ENCODE results near the gene NEK11. TPM values are rescaled to one million over a fixed set of nuclear protein-coding genes. Genes with fewer than 3 reads are reported as not detected.

The NEK11 gene
- total and polyA plus RNA-seq, 2 donors (not counting 3 experiments of a cell fraction or from before 2014, with no cell fraction given), result 1.7 to 4.3 TPM

DNA sequence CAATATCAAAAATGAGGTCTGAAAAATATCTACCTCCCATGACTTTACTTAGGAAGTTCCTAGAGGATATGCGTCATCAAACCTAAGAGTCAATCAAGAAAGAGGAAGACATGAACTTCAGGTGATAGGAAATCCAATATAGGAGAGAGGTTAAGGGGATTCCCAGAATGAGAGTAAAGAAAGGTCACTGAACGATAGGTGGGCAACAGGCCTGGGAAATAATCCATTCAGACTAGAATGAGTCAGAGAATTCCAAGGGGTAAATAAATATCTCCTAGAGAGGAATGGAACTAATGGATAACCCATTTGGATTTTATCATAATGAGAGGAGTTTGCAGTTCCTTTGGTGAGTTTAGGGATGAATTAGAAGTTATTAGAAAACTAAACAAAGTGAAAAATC, 223.8 kb downstream of the NEK11 start:
- Histone ChIP-seq H3K4me2 (ENCODE audit: insufficient read depth, low read length) (no peak overlapping the region), H2AFZ (ENCODE audit: low read depth, low read length) (no peak overlapping the region), H3K27me3 (ENCODE audit: control insufficient read depth in 2 of 2, insufficient read depth in 2 of 2, low read length in 2 of 2) (no peaks in the 10 kb centered on the region), H3K9me1 (replicated peaks; ENCODE audit: control insufficient read depth, extremely low read depth, insufficient read depth, low read length) (no peaks in the 10 kb centered on the region), H3K27ac (ENCODE audit: insufficient read depth, low read depth, low read length) (no peak overlapping the region), H3K79me2 (ENCODE audit: control insufficient read depth, insufficient read depth, low read length) (no peaks in the 10 kb centered on the region), H4K20me1 (replicated peaks; ENCODE audit: control insufficient read depth, extremely low read depth, insufficient read depth, low read length) (no peaks in the 10 kb centered on the region), H3K36me3 (ENCODE audit: control insufficient read depth in 2 of 2, extremely low read depth in 1 of 2, insufficient read depth in 2 of 2, low read length in 2 of 2) (no peaks in the 10 kb centered on the region), H3K4me3 (replicated peaks in 1 of 3; ENCODE audit: insufficient read depth in 1 of 3, low read depth in 1 of 3, low read length in 3 of 3) (no peak overlapping the region), H3K4me1 (ENCODE audit: control insufficient read depth, extremely low read depth, insufficient read depth, low read length) (no peaks in the 10 kb centered on the region), H3K9me3 (replicated peaks; ENCODE audit: control insufficient read depth, insufficient read depth, low read length) (no peaks in the 10 kb centered on the region), H3K9ac (replicated peaks; ENCODE audit: extremely low read depth, insufficient read depth, low read length) (no peak overlapping the region)
- ChIA-PET CTCF (no interaction called here), POLR2A (no interaction called here)
- TF ChIP-seq, protein P1, sequence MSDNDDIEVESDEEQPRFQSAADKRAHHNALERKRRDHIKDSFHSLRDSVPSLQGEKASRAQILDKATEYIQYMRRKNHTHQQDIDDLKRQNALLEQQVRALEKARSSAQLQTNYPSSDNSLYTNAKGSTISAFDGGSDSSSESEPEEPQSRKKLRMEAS (IDR thresholded peaks at IDR 0.05; ENCODE audit: insufficient read depth, insufficient read length), result no peak
- TF ChIP-seq EZH2 (IDR thresholded peaks at IDR 0.05; ENCODE audit: borderline replicate concordance, low read depth, low read length, severe bottlenecking), result no peak
- no peak for TF ChIP-seq CTCF (IDR thresholded peaks at IDR 0.05; ENCODE audit: extremely low read depth in 1 of 2, insufficient read depth in 1 of 2, low read depth in 1 of 2, low read length in 2 of 2)
- no peak for TF ChIP-seq POLR2AphosphoS5 (IDR thresholded peaks at IDR 0.05; ENCODE audit: insufficient read depth, low read depth, low read length)
- TF ChIP-seq FOS (IDR thresholded peaks at IDR 0.05; ENCODE audit: borderline replicate concordance, insufficient read depth, low read length), result no peak
- TF ChIP-seq POLR2A (IDR thresholded peaks at IDR 0.05; ENCODE audit: low read depth, low read length), result no peak
- TF ChIP-seq GATA2 (IDR thresholded peaks at IDR 0.05; ENCODE audit: insufficient read depth, insufficient read length, low read depth, low read length), result no peak
- TF ChIP-seq MYC (IDR thresholded peaks at IDR 0.05; ENCODE audit: low read depth, low read length), result no peak
- no peak for TF ChIP-seq JUN (IDR thresholded peaks at IDR 0.05; ENCODE audit: borderline replicate concordance, insufficient read depth, insufficient read length, low read depth)
- no TSS peak for BruUV-seq (replicated peaks)
- no peak for DNase-seq (ENCODE audit: low read depth, low spot score)
- dilution Hi-C loops (cut with MboI; ENCODE audit: extremely low pct_ligation_motif_present, low sequenced_read_pairs) (no loop called here), intact Hi-C loops (cut with micrococcal nuclease) (no loop called here)
- no peak for FAIRE-seq
